ENCODE data around the gene EYA4. TPM values are rescaled to one million over a fixed set of nuclear protein-coding genes. Genes with fewer than 3 reads are reported as not detected.

The EYA4 gene
- total and polyA plus RNA-seq, 4 experiments from 2014 or later: not detected

- Mint-ChIP-seq H3K9me3 (peaks cover 0 to 4% (median 0%) of the 10 kb centered on the region in 8 donors), H3K4me3 (no peak overlapping the region), H3K36me3 (no peaks in the 10 kb centered on the region), H3K27ac (no peak overlapping the region), H3K4me1 (peaks cover 4 to 22% (median 10%) of the 10 kb centered on the region in 4 donors), H3K27me3 (peaks cover 25 to 37% of the 10 kb centered on the region in 2 donors)
- no peak for DNase-seq
- POLR2A ChIA-PET (ENCODE audit: partially characterized antibody): no interaction called here
- intact Hi-C loops (cut with micrococcal nuclease): no loop called here
- Histone ChIP-seq H3K27ac (ENCODE audit: low read depth, low read length) (no peak overlapping the region), H3K4me3 (ENCODE audit: low read length in 2 of 2) (no peak overlapping the region), H3K36me3 (ENCODE audit: insufficient read depth, low read length) (no peaks in the 10 kb centered on the region), H3K27me3 (ENCODE audit: insufficient read depth, low read length) (peaks cover 12% of the 10 kb centered on the region), H3K4me1 (ENCODE audit: insufficient read depth, low read length) (no peaks in the 10 kb centered on the region), H3K9me3 (ENCODE audit: control insufficient read depth in 1 of 2, low read length in 2 of 2) (no peaks in the 10 kb centered on the region)
- CTCF ChIA-PET (ENCODE audit: partially characterized antibody): no interaction called here
These were observed 2.7 kb downstream of the EYA4 start for GRCh38 chr6:133243723-133244305.

GRCh38 chr6:133244519-133244918 is 3.4 kb downstream of the EYA4 start:
- H3K4me1 Mint-ChIP-seq: peaks cover 4 to 22% (median 10%) of the 10 kb centered on the region in 4 donors
- H3K4me1 ChIP-seq (ENCODE audit: insufficient read depth, low read length): no peaks in the 10 kb centered on the region
- intact Hi-C loops (cut with micrococcal nuclease): no loop called here
- no peak overlapping the region for H3K4me3 ChIP-seq (ENCODE audit: low read length in 2 of 2)
- peaks cover 12% of the 10 kb centered on the region for H3K27me3 ChIP-seq (ENCODE audit: insufficient read depth, low read length)
- ChIA-PET POLR2A (ENCODE audit: partially characterized antibody) (no interaction called here), CTCF (ENCODE audit: partially characterized antibody) (no interaction called here)
- no peaks in the 10 kb centered on the region for H3K36me3 ChIP-seq (ENCODE audit: insufficient read depth, low read length)
- H3K9me3 ChIP-seq (ENCODE audit: control insufficient read depth in 1 of 2, low read length in 2 of 2): no peaks in the 10 kb centered on the region
- H3K36me3 Mint-ChIP-seq: no peaks in the 10 kb centered on the region
- no peak overlapping the region for H3K27ac ChIP-seq (ENCODE audit: low read depth, low read length)
- no peak for DNase-seq
- peaks cover 27 to 37% of the 10 kb centered on the region in 2 donors for H3K27me3 Mint-ChIP-seq
- no peak overlapping the region for H3K27ac Mint-ChIP-seq
- peaks cover 0 to 4% (median 0%) of the 10 kb centered on the region in 8 donors for H3K9me3 Mint-ChIP-seq
- H3K4me3 Mint-ChIP-seq: no peak overlapping the region

DNA sequence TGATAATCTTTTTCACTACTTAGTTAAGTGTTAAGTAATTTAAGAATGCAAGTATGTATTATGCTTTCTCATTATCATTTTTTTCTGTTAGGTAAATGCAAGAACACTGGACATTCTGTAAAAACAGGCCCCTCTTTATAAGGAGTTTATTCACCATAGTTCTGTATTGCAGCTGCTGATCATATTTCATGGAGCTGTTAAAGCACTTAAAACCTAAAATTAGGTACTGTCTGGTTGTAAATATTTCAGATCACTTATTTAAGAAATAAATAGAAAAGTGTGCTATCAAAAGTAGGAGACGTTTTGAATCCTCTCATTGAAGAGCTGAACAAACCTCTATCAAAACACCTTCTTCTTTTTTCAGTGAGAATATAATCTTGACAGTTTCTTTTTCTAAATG is 3.9 kb downstream of the EYA4 start:
- no peaks in the 10 kb centered on the region for H3K36me3 ChIP-seq (ENCODE audit: insufficient read depth, low read length)
- no peaks in the 10 kb centered on the region for H3K9me3 ChIP-seq (ENCODE audit: control insufficient read depth in 1 of 2, low read length in 2 of 2)
- Mint-ChIP-seq H3K4me3 (no peak overlapping the region), H3K27ac (no peak overlapping the region), H3K27me3 (peaks cover 29 to 35% of the 10 kb centered on the region in 2 donors), H3K36me3 (no peaks in the 10 kb centered on the region), H3K4me1 (peaks cover 4 to 22% (median 10%) of the 10 kb centered on the region in 4 donors), H3K9me3 (peaks cover 0 to 4% (median 0%) of the 10 kb centered on the region in 8 donors)
- no peak overlapping the region for H3K4me3 ChIP-seq (ENCODE audit: low read length in 2 of 2)
- H3K4me1 ChIP-seq (ENCODE audit: insufficient read depth, low read length): no peaks in the 10 kb centered on the region
- POLR2A ChIA-PET (ENCODE audit: partially characterized antibody): no interaction called here
- H3K27ac ChIP-seq (ENCODE audit: low read depth, low read length): no peak overlapping the region
- H3K27me3 ChIP-seq (ENCODE audit: insufficient read depth, low read length): peaks cover 12% of the 10 kb centered on the region
- CTCF ChIA-PET (ENCODE audit: partially characterized antibody): no interaction called here
- DNase-seq: no peak
- intact Hi-C loops (cut with micrococcal nuclease): no loop called here

GRCh38 chr6:133245422-133245903 is 4.3 kb downstream of the EYA4 start:
- no peak overlapping the region for H3K27ac ChIP-seq (ENCODE audit: low read depth, low read length)
- H3K27ac Mint-ChIP-seq: no peak overlapping the region
- H3K4me1 ChIP-seq (ENCODE audit: insufficient read depth, low read length): no peaks in the 10 kb centered on the region
- H3K9me3 Mint-ChIP-seq: peaks cover 0 to 2% (median 0%) of the 10 kb centered on the region in 8 donors
- H3K36me3 ChIP-seq (ENCODE audit: insufficient read depth, low read length): no peaks in the 10 kb centered on the region
- H3K4me3 ChIP-seq (ENCODE audit: low read length in 2 of 2): no peak overlapping the region
- no peak overlapping the region for H3K4me3 Mint-ChIP-seq
- no peaks in the 10 kb centered on the region for H3K36me3 Mint-ChIP-seq
- intact Hi-C loops (cut with micrococcal nuclease): no loop called here
- CTCF ChIA-PET (ENCODE audit: partially characterized antibody): no interaction called here
- DNase-seq: no peak
- peaks cover 4 to 19% (median 8%) of the 10 kb centered on the region in 4 donors for H3K4me1 Mint-ChIP-seq
- POLR2A ChIA-PET (ENCODE audit: partially characterized antibody): no interaction called here
- H3K27me3 ChIP-seq (ENCODE audit: insufficient read depth, low read length): peaks cover 12% of the 10 kb centered on the region
- H3K9me3 ChIP-seq (ENCODE audit: control insufficient read depth in 1 of 2, low read length in 2 of 2): no peaks in the 10 kb centered on the region
- H3K27me3 Mint-ChIP-seq: peaks cover 25 to 32% of the 10 kb centered on the region in 2 donors

GRCh38 chr6:133247581-133247980 is 6.4 kb downstream of the EYA4 start:
- H3K27ac Mint-ChIP-seq: no peak overlapping the region
- no peaks in the 10 kb centered on the region for H3K36me3 Mint-ChIP-seq
- DNase-seq: no peak
- Histone ChIP-seq H3K27ac (ENCODE audit: low read depth, low read length) (no peak overlapping the region), H3K36me3 (ENCODE audit: insufficient read depth, low read length) (no peaks in the 10 kb centered on the region), H3K4me1 (ENCODE audit: insufficient read depth, low read length) (no peaks in the 10 kb centered on the region), H3K9me3 (ENCODE audit: control insufficient read depth in 1 of 2, low read length in 2 of 2) (no peaks in the 10 kb centered on the region), H3K4me3 (ENCODE audit: low read length in 2 of 2) (no peak overlapping the region), H3K27me3 (ENCODE audit: insufficient read depth, low read length) (peaks cover 7% of the 10 kb centered on the region)
- H3K27me3 Mint-ChIP-seq: peaks cover 16 to 17% of the 10 kb centered on the region in 2 donors
- H3K4me3 Mint-ChIP-seq: no peak overlapping the region
- ChIA-PET CTCF (ENCODE audit: partially characterized antibody) (no interaction called here), POLR2A (ENCODE audit: partially characterized antibody) (no interaction called here)
- H3K4me1 Mint-ChIP-seq: peaks cover under 1 to 7% (median 5%) of the 10 kb centered on the region in 4 donors
- H3K9me3 Mint-ChIP-seq: no peaks in the 10 kb centered on the region
- intact Hi-C loops (cut with micrococcal nuclease): no loop called here

DNA sequence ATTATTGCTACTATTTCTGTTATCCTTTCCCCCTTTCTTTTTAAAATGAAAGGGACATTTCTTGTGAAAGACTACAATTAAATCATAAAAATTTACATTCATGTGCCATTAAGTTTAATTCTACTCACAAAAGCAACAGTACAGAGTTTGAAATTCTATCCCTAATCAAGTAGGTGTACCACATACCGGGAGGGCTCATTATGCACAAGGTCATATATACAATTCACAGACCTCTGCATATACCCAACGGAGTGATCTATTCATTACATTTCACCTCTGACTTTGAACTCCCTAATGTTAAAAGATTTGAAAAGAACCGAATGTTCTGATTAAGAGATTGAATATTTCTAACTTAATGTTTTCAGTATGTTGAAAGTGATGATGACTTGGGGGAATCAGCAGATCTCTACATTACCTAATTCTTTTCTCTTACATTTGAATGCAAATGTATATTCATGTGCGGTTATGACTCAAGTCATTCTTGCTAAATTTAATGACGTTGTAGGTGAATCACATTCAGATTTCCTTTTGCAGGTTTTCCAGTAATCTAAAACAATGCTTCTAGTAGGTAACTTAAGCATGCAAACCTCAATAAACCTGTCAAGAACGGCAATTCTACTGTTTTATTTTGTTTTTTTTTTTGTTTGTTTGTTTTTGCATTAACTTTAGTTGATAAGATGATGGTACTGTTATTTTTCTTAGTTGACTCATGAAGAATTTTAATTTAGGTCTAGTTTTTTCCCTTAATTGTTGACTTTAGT is 7.3 kb downstream of the EYA4 start:
- no peak overlapping the region for H3K4me3 ChIP-seq (ENCODE audit: low read length in 2 of 2)
- Mint-ChIP-seq H3K27ac (no peak overlapping the region), H3K4me1 (no peaks in the 10 kb centered on the region), H3K4me3 (no peak overlapping the region), H3K36me3 (no peaks in the 10 kb centered on the region), H3K27me3 (peaks cover 10 to 12% of the 10 kb centered on the region in 2 donors), H3K9me3 (no peaks in the 10 kb centered on the region)
- DNase-seq: no peak
- CTCF ChIA-PET (ENCODE audit: partially characterized antibody): no interaction called here
- intact Hi-C loops (cut with micrococcal nuclease): no loop called here
- no peaks in the 10 kb centered on the region for H3K36me3 ChIP-seq (ENCODE audit: insufficient read depth, low read length)
- H3K9me3 ChIP-seq (ENCODE audit: control insufficient read depth in 1 of 2, low read length in 2 of 2): no peaks in the 10 kb centered on the region
- no peaks in the 10 kb centered on the region for H3K4me1 ChIP-seq (ENCODE audit: insufficient read depth, low read length)
- no peak overlapping the region for H3K27ac ChIP-seq (ENCODE audit: low read depth, low read length)
- POLR2A ChIA-PET (ENCODE audit: partially characterized antibody): no interaction called here
- peaks cover 4% of the 10 kb centered on the region for H3K27me3 ChIP-seq (ENCODE audit: insufficient read depth, low read length)

DNA sequence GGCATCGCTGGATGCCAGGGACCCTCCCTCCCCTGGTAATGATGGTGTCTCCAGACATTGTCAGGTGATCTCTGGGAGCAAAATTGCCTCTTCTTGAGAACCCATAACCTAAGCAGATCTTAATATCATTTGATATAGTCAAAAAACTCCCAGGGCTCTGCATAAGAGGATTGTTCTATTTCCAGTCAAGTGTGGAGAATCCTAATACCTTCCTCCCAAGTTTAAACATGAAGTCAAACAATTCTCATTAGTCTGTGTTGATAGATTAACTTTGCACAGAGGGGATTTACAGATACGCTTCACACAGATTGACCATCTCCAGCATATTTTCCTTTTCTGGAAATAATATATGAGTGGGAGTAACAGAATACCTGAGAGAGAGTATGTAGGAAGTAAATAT is 10.5 kb downstream of the EYA4 start:
- ChIA-PET CTCF (ENCODE audit: partially characterized antibody) (no interaction called here), POLR2A (ENCODE audit: partially characterized antibody) (no interaction called here)
- DNase-seq: no peak
- Histone ChIP-seq H3K9me3 (ENCODE audit: control insufficient read depth in 1 of 2, low read length in 2 of 2) (no peaks in the 10 kb centered on the region), H3K4me3 (ENCODE audit: low read length in 2 of 2) (no peak overlapping the region), H3K27me3 (ENCODE audit: insufficient read depth, low read length) (no peaks in the 10 kb centered on the region), H3K36me3 (ENCODE audit: insufficient read depth, low read length) (no peaks in the 10 kb centered on the region), H3K4me1 (ENCODE audit: insufficient read depth, low read length) (no peaks in the 10 kb centered on the region), H3K27ac (ENCODE audit: low read depth, low read length) (no peak overlapping the region)
- Mint-ChIP-seq H3K4me1 (no peaks in the 10 kb centered on the region), H3K4me3 (no peak overlapping the region), H3K36me3 (no peaks in the 10 kb centered on the region), H3K9me3 (no peaks in the 10 kb centered on the region), H3K27me3 (peaks cover 6 to 9% of the 10 kb centered on the region in 2 donors), H3K27ac (no peak overlapping the region)
- intact Hi-C loops (cut with micrococcal nuclease): no loop called here
